Measurements from ENCODE around the gene CHRDL2.

CHRDL2 gene

DNA sequence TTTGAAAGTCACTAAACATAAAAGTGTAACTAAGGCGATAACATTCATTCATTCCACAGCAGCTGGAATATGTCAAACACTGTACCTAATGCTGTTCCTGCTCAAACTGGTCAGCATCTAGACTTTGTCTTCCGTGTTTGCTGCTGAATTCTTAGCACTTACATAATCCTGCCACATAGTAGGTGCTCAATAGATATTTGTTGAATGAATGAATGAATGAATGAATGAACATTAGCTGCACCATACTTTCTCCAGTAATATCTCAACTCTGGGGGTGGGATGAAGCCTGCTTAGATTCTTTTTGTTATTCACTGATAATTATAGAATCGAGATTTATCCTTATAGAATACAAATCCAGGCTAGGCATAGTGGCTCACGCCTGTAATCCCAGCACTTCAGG lies 10.8 kb upstream of the CHRDL2 start:
- H3K27me3 ChIP-seq (ENCODE audit: insufficient read depth, low read length) = no peaks in the 10 kb centered on the region
- H3K4me3 ChIP-seq (ENCODE audit: low read length) = no peak overlapping the region
- no peaks in the 10 kb centered on the region for H3K9me3 ChIP-seq (ENCODE audit: low read length)
- no peaks in the 10 kb centered on the region for H3K4me1 ChIP-seq (ENCODE audit: insufficient read depth, low read length)
- no peaks in the 10 kb centered on the region for H3K36me3 ChIP-seq (ENCODE audit: insufficient read depth, low read length)
- H2AFZ ChIP-seq (ENCODE audit: low read depth, low read length) = no peak overlapping the region

- Histone ChIP-seq H3K4me3 (ENCODE audit: low read length) (no peak overlapping the region), H3K27me3 (ENCODE audit: insufficient read depth, low read length) (no peaks in the 10 kb centered on the region), H3K36me3 (ENCODE audit: insufficient read depth, low read length) (no peaks in the 10 kb centered on the region), H3K9me3 (ENCODE audit: low read length) (no peaks in the 10 kb centered on the region), H3K4me1 (ENCODE audit: insufficient read depth, low read length) (no peaks in the 10 kb centered on the region), H2AFZ (ENCODE audit: low read depth, low read length) (no peak overlapping the region)
Observed at GRCh38 chr11:74739546-74740270, 8.5 kb upstream of the CHRDL2 start.

- H3K27me3 ChIP-seq (ENCODE audit: insufficient read depth, low read length) = peaks cover 21% of the 10 kb centered on the region
- no peak overlapping the region for H2AFZ ChIP-seq (ENCODE audit: low read depth, low read length)
- H3K36me3 ChIP-seq (ENCODE audit: insufficient read depth, low read length) = no peaks in the 10 kb centered on the region
- H3K9me3 ChIP-seq (ENCODE audit: low read length) = peaks cover 1% of the 10 kb centered on the region
- no peak overlapping the region for H3K4me3 ChIP-seq (ENCODE audit: low read length)
- peaks cover 3% of the 10 kb centered on the region for H3K4me1 ChIP-seq (ENCODE audit: insufficient read depth, low read length)
Observed at GRCh38 chr11:74736031-74736430, 4.8 kb upstream of the CHRDL2 start.

DNA sequence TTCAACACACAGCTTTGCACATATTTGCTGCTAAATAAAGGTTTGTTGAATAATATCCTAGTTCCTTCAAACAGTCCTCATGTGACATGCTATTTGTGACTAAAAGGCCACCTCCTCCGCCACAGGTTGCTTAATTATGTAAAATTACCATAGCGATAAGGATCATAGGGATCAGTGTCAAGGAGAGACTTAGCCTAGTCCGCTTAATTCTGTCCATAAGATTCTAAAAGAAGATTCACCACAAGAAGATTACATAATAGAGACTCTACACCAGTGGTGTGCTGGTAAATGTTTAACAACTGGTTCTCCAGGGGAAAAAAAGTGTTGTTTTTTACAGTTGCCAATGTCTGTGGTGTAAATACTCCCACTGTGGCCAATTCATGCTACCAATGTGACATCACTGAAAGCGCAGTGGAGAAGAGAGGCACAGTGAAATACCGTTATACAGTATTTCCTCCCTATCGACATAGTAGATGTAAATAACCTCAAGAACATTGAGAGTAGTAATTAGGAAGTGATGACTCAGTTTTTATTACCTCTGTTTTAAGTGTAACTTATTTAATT lies 4.2 kb upstream of the CHRDL2 start:
- Histone ChIP-seq H3K4me1 (ENCODE audit: insufficient read depth, low read length) (peaks cover 3% of the 10 kb centered on the region), H3K27me3 (ENCODE audit: insufficient read depth, low read length) (peaks cover 27% of the 10 kb centered on the region), H3K4me3 (ENCODE audit: low read length) (no peak overlapping the region), H2AFZ (ENCODE audit: low read depth, low read length) (no peak overlapping the region), H3K9me3 (ENCODE audit: low read length) (peaks cover 1% of the 10 kb centered on the region), H3K36me3 (ENCODE audit: insufficient read depth, low read length) (no peaks in the 10 kb centered on the region)

GRCh38 chr11:74734559-74734925 lies 3.3 kb upstream of the CHRDL2 start:
- Histone ChIP-seq H3K4me1 (ENCODE audit: insufficient read depth, low read length) (peaks cover 3% of the 10 kb centered on the region), H3K9me3 (ENCODE audit: low read length) (peaks cover 1% of the 10 kb centered on the region), H3K4me3 (ENCODE audit: low read length) (no peak overlapping the region), H3K36me3 (ENCODE audit: insufficient read depth, low read length) (no peaks in the 10 kb centered on the region), H2AFZ (ENCODE audit: low read depth, low read length) (no peak overlapping the region), H3K27me3 (ENCODE audit: insufficient read depth, low read length) (peaks cover 36% of the 10 kb centered on the region)

DNA sequence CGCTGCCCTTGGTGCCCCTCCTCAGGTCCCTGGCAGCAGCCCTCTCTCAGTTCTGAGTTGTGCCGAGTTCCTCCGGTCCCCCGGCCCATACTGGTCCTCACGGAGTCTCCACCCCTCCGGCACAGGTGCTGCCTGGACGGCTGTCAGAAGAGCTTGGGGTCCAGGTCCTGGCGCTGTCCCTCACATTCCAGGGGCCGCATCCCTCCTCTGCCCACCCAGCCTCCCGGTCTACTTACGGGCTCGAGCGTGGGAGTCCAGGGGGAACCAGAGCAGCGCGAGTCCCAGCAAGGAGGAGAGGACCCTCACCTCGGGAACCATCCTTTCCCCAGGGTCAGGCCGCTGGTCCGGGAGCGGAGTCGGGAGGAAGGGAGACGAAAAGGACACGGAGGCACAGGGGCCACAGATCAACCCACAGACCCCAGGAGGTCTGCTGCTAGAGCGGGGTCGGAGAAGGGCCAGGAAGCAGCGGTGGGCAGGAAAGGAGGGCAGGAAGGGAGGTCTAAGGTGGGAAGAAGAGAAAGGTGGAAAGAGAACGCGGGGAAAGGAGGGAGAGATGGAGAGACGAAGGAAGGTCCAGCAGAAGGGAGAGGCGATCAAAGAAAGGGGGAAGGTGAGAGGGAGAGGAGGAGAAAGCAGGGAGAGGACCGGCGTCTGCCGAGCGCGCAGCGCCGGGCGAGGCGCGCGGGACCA lies 510 bp downstream of the CHRDL2 start:
- Histone ChIP-seq H3K27me3 (ENCODE audit: insufficient read depth, low read length) (peaks cover 60% of the 10 kb centered on the region), H3K9me3 (ENCODE audit: low read length) (peaks cover 1% of the 10 kb centered on the region), H3K36me3 (ENCODE audit: insufficient read depth, low read length) (no peaks in the 10 kb centered on the region), H3K4me3 (ENCODE audit: low read length) (no peak overlapping the region), H3K4me1 (ENCODE audit: insufficient read depth, low read length) (peaks cover 3% of the 10 kb centered on the region), H2AFZ (ENCODE audit: low read depth, low read length) (no peak overlapping the region)

- peaks cover 69% of the 10 kb centered on the region for H3K27me3 ChIP-seq (ENCODE audit: insufficient read depth, low read length)
- no peak overlapping the region for H3K4me3 ChIP-seq (ENCODE audit: low read length)
- H3K9me3 ChIP-seq (ENCODE audit: low read length) = peaks cover 1% of the 10 kb centered on the region
- H3K36me3 ChIP-seq (ENCODE audit: insufficient read depth, low read length) = no peaks in the 10 kb centered on the region
- H2AFZ ChIP-seq (ENCODE audit: low read depth, low read length) = no peak overlapping the region
- H3K4me1 ChIP-seq (ENCODE audit: insufficient read depth, low read length) = peaks cover 3% of the 10 kb centered on the region
Observed at GRCh38 chr11:74729397-74729796, 1.8 kb downstream of the CHRDL2 start.

- Histone ChIP-seq H3K27me3 (ENCODE audit: insufficient read depth, low read length) (peaks cover 61% of the 10 kb centered on the region), H2AFZ (ENCODE audit: low read depth, low read length) (no peak overlapping the region), H3K9me3 (ENCODE audit: low read length) (peaks cover 2% of the 10 kb centered on the region), H3K36me3 (ENCODE audit: insufficient read depth, low read length) (no peaks in the 10 kb centered on the region), H3K4me3 (ENCODE audit: low read length) (no peak overlapping the region), H3K4me1 (ENCODE audit: insufficient read depth, low read length) (peaks cover 3% of the 10 kb centered on the region)
Observed at GRCh38 chr11:74726547-74727182, 4.6 kb downstream of the CHRDL2 start.

DNA sequence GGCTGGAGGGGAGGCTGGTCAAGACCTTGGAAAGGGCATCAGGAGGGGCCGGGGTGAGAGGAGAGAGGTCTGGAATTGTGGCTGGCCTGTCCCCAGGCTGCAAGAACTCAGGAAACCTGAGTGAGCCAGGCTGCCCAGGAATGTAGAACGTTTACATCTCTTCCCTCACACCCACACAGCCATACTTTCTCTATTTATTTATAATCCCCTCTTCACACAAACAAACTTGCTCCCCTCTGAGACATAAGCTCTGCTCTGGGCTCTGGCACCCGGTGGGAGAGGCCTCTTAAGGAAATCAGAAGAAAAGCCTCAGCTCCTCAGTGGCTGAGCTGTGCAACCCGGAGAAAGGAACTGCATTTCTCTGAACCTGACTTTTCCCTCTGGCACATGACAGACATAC lies 5.5 kb downstream of the CHRDL2 start:
- no peak overlapping the region for H2AFZ ChIP-seq (ENCODE audit: low read depth, low read length)
- no peak overlapping the region for H3K4me3 ChIP-seq (ENCODE audit: low read length)
- H3K4me1 ChIP-seq (ENCODE audit: insufficient read depth, low read length) = peaks cover 3% of the 10 kb centered on the region
- no peaks in the 10 kb centered on the region for H3K36me3 ChIP-seq (ENCODE audit: insufficient read depth, low read length)
- H3K27me3 ChIP-seq (ENCODE audit: insufficient read depth, low read length) = peaks cover 54% of the 10 kb centered on the region
- peaks cover 2% of the 10 kb centered on the region for H3K9me3 ChIP-seq (ENCODE audit: low read length)

DNA sequence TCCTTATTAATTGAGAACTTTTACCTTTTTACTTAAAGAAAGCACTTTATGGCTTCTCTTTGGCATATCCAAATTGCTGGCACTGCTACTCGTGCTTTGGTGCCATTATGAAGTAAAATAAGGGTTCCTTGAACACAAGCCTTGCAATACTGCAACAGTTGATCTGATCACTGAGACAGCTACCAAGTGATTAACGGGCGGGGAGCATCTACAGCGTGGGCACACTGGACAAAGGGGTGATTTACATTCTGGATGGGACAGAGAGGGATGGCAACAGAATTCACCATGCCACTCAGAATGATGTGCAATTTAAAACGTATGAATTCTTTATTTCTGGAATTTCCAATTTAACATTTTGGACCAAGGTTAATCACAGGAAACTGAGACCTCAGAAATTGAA lies 7.7 kb downstream of the CHRDL2 start:
- H3K9me3 ChIP-seq (ENCODE audit: low read length) = peaks cover 2% of the 10 kb centered on the region
- peaks cover 32% of the 10 kb centered on the region for H3K27me3 ChIP-seq (ENCODE audit: insufficient read depth, low read length)
- no peak overlapping the region for H2AFZ ChIP-seq (ENCODE audit: low read depth, low read length)
- H3K4me1 ChIP-seq (ENCODE audit: insufficient read depth, low read length) = peaks cover 8% of the 10 kb centered on the region
- no peak overlapping the region for H3K4me3 ChIP-seq (ENCODE audit: low read length)
- no peaks in the 10 kb centered on the region for H3K36me3 ChIP-seq (ENCODE audit: insufficient read depth, low read length)

GRCh38 chr11:74721479-74721835 lies 9.8 kb downstream of the CHRDL2 start:
- no peak overlapping the region for H3K4me3 ChIP-seq (ENCODE audit: low read length)
- H3K4me1 ChIP-seq (ENCODE audit: insufficient read depth, low read length) = peaks cover 8% of the 10 kb centered on the region
- peaks cover 21% of the 10 kb centered on the region for H3K27me3 ChIP-seq (ENCODE audit: insufficient read depth, low read length)
- H2AFZ ChIP-seq (ENCODE audit: low read depth, low read length) = no peak overlapping the region
- peaks cover 2% of the 10 kb centered on the region for H3K9me3 ChIP-seq (ENCODE audit: low read length)
- no peaks in the 10 kb centered on the region for H3K36me3 ChIP-seq (ENCODE audit: insufficient read depth, low read length)

DNA sequence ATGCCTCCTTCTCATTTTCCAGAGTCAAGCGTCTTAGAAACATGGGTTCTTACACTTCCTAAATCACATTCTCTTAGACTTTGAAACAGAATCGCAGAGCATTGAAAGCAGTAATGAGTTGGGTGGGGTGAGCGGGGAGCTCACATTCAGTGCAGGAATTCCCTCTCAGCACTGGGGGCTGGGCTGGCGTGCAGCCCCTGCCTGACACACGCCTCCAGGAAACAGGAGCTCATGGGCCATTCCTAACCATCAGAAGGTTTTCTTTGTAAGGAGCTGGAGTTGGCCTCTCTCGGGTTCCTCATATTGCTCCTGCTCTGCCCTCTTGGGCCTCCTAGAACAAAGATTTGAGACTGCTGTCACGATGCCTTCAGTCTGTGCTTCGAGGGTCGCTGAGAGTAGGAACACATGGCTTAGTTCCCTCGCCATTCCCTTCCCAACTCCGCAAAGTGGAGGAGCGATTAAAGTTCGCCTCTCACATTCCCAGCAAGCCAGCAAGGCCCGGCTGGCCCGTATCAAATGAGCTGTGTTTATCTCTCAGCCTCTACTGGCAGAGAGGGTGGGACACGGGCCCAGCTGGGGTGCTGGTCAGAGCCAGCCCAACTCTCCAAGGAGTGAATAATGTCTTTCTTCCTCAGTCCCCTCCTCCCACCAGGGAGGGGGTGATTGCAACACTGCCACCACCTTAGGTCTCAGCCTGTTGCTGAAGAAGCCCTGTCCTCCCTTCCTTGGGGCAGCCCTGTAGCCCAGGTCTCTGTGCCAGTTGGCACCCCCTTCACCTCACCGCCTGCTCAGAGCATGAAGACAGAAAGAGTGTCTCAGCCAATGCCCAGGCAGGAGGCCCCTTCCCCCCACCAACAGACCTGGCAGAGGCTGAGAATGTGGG lies 10.4 kb downstream of the CHRDL2 start:
- Histone ChIP-seq H3K27me3 (ENCODE audit: insufficient read depth, low read length) (peaks cover 20% of the 10 kb centered on the region), H3K36me3 (ENCODE audit: insufficient read depth, low read length) (no peaks in the 10 kb centered on the region), H3K9me3 (ENCODE audit: low read length) (peaks cover 2% of the 10 kb centered on the region), H3K4me3 (ENCODE audit: low read length) (no peak overlapping the region), H3K4me1 (ENCODE audit: insufficient read depth, low read length) (peaks cover 8% of the 10 kb centered on the region), H2AFZ (ENCODE audit: low read depth, low read length) (no peak overlapping the region)
